C4-2B (cell line): ENCODE data around the gene PPIF.

Source experiments
- CTCF ChIP-seq: fragments of 450-650 bp; conservative IDR thresholded peaks from 2 replicates; pipeline ENCODE4 v1.5.1; 2017; ENCODE audit warnings: mild to moderate bottlenecking
- ZFX ChIP-seq: fragments of 450-650 bp; IDR thresholded peaks from 2 replicates; pipeline ENCODE4 v1.6.1; 2017

- TF ChIP-seq CTCF: no peak
- no peak for TF ChIP-seq ZFX
These were observed 43.4 kb downstream of the PPIF start for GRCh38 chr10:79390551-79391229.
